Stimulated activated CD4-positive, alpha-beta T cell treated with anti-CD3 and anti-CD28 coated beads, Interleukin-4, amount 100 ng/mL, for 48 hours (primary cell): ENCODE results near the gene MYH16.
"Not testable (repeated sequence)": the region's sequence is repeated elsewhere in the genome, so short reads cannot be mapped to it uniquely, and the experiment has no call there.

Source experiments
- DNase-seq, 2 donors: peaks; one replicate each; pipeline ENCODE4 v3.0.0-alpha.2; 2020; ENCODE audit warnings: low read depth in 2 of 2

The MYH16 gene

GRCh38 chr7:99355098-99355497, 82.5 kb downstream of the MYH16 start:
- no peak for DNase-seq

GRCh38 chr7:99357701-99358490, 85.3 kb downstream of the MYH16 start:
- DNase-seq = no peak

GRCh38 chr7:99358521-99358920, 85.9 kb downstream of the MYH16 start:
- not testable (repeated sequence) for DNase-seq

- DNase-seq = no peak
Observed at GRCh38 chr7:99359465-99360154, 87.0 kb downstream of the MYH16 start.
